PC-9 (cell line): ENCODE results near the gene ADNP. TPM values are rescaled to one million over a fixed set of nuclear protein-coding genes. Genes with fewer than 3 reads are reported as not detected.
A peak's percentile ranks its signal among the peaks of the same experiment; 100 is the strongest.

Experiments used
- BruUV-seq: library from RNA; stranded (reverse); fragments of 400-500 nt; replicated peaks from 2 replicates; lab custom pipeline; 2021; lab: Mats Ljungman, UMichigan
- CTCF ChIA-PET: fragments of 300-600 bp; sonication (Branson Sonifier 250); formaldehyde crosslinking; loops from one replicate; lab custom pipeline; 2022; ENCODE audit warnings: antibody characterized with exemption; lab: Charles Lee
- POLR2A ChIA-PET: fragments of 300-600 bp; sonication (Branson Sonifier 250); formaldehyde crosslinking; loops from one replicate; lab custom pipeline; 2022; ENCODE audit warnings: antibody characterized with exemption; ENCODE audit not compliant: unreplicated experiment; lab: Charles Lee
- DNase-seq, 2 experiments: peaks; one replicate each; pipeline versions ENCODE4 v3.0.0 to v3.0.0-alpha.2; 2015 to 2022; ENCODE audit warnings: mixed read lengths in 1 of 2
- H2AFZ ChIP-seq: fragments of 200-600 bp; sonication (generic); 2 replicates; pipeline ENCODE4 v1.8.1; 2017; ENCODE audit warnings: antibody characterized with exemption
- H3F3A ChIP-seq: fragments of 200-600 bp; sonication (generic); 2 replicates; pipeline ENCODE4 v1.8.1; 2017; ENCODE audit warnings: antibody characterized with exemption, mild to moderate bottlenecking, low read depth; ENCODE audit not compliant: insufficient read depth
- H3K27ac ChIP-seq: fragments of 200-600 bp; sonication (generic); 2 replicates; pipeline ENCODE4 v1.6.1; 2016; ENCODE audit warnings: mixed run types
- H3K27me3 ChIP-seq: fragments of 200-600 bp; sonication (generic); 2 replicates; pipeline ENCODE4 v1.6.1; 2016; ENCODE audit warnings: low read depth, mixed run types; ENCODE audit not compliant: insufficient read depth
- H3K36me3 ChIP-seq: fragments of 200-600 bp; sonication (generic); 2 replicates; pipeline ENCODE4 v1.6.1; 2016; ENCODE audit warnings: low read depth, mixed run types
- H3K4me1 ChIP-seq: fragments of 200-600 bp; sonication (generic); replicated peaks from 2 replicates; pipeline ENCODE4 v1.6.1; 2016; ENCODE audit warnings: mixed run types; ENCODE audit not compliant: insufficient read depth
- H3K4me2 ChIP-seq: fragments of 200-600 bp; sonication (generic); 2 replicates; pipeline ENCODE4 v1.6.1; 2017; ENCODE audit warnings: mixed run types
- H3K4me3 ChIP-seq: fragments of 200-600 bp; sonication (generic); 2 replicates; pipeline ENCODE4 v1.6.1; 2016; ENCODE audit warnings: mixed run types
- H3K79me2 ChIP-seq: fragments of 200-600 bp; sonication (generic); 2 replicates; pipeline ENCODE4 v1.6.1; 2017; ENCODE audit warnings: low read depth, mixed run types
- H3K9me2 ChIP-seq: fragments of 200-600 bp; sonication (generic); 2 replicates; pipeline ENCODE4 v1.8.1; 2017; ENCODE audit warnings: mild to moderate bottlenecking; ENCODE audit not compliant: insufficient read depth
- H3K9me3 ChIP-seq: fragments of 200-600 bp; sonication (generic); 2 replicates; pipeline ENCODE4 v1.8.1; 2016; ENCODE audit warnings: low read depth; ENCODE audit not compliant: insufficient read depth
- H4K20me1 ChIP-seq: fragments of 200-600 bp; sonication (generic); 2 replicates; pipeline ENCODE4 v1.8.1; 2017; ENCODE audit not compliant: insufficient read depth
- EZH2 ChIP-seq: fragments of 200-600 bp; sonication (generic); IDR thresholded peaks from 2 replicates; pipeline ENCODE4 v1.8.0; 2017; ENCODE audit warnings: antibody characterized with exemption, low read depth
- intact Hi-C: fragments of 100-400 bp; cut with micrococcal nuclease; formaldehyde crosslinking; loops from one replicate; pipeline ENCODE4 v1.10.0; 2022; ENCODE audit not compliant: unreplicated experiment
- total RNA-seq: library from RNA; stranded (reverse); gene quantifications from 2 replicates; pipeline ENCODE4 v1.2.3, GENCODE V29; 2021
- TF ChIP-seq, protein P1 (sequence below): fragments of 200-600 bp; sonication (generic); conservative IDR thresholded peaks from 2 replicates; pipeline ENCODE4 v1.6.1; 2017; ENCODE audit warnings: mixed run types, antibody characterized with exemption, mild to moderate bottlenecking, moderate library complexity

The ADNP gene
- total RNA-seq, 1 experiment from 2014 or later: 104 TPM

DNA sequence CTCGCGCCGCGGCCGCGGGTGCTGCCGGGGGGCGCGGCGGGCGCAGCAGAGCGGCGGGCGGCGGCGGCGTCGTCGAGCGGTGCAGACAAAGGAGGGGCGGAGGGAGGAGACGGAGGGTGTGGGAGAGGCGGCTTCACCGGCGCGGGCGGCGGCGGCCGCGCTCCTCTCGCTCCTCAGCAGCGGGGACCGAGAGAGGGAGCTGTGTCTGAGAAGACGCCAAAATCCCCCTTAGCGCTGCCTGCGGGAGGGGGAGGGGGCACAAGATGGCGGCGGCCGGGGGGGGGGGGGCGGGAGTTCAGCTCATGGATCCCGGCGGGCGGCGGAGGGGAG lies 296 bp downstream of the ADNP start:
- H3K27ac ChIP-seq: peak overlapping the region; percentile 84
- no TSS peak for BruUV-seq
- peaks cover 39% of the 10 kb centered on the region for H3K4me1 ChIP-seq
- H3K9me2 ChIP-seq: no peaks in the 10 kb centered on the region
- H2AFZ ChIP-seq: no peak overlapping the region
- peaks cover 57% of the 10 kb centered on the region for H3K36me3 ChIP-seq
- H3K79me2 ChIP-seq: peaks cover 45% of the 10 kb centered on the region
- no peak for TF ChIP-seq EZH2
- TF ChIP-seq, protein P1, sequence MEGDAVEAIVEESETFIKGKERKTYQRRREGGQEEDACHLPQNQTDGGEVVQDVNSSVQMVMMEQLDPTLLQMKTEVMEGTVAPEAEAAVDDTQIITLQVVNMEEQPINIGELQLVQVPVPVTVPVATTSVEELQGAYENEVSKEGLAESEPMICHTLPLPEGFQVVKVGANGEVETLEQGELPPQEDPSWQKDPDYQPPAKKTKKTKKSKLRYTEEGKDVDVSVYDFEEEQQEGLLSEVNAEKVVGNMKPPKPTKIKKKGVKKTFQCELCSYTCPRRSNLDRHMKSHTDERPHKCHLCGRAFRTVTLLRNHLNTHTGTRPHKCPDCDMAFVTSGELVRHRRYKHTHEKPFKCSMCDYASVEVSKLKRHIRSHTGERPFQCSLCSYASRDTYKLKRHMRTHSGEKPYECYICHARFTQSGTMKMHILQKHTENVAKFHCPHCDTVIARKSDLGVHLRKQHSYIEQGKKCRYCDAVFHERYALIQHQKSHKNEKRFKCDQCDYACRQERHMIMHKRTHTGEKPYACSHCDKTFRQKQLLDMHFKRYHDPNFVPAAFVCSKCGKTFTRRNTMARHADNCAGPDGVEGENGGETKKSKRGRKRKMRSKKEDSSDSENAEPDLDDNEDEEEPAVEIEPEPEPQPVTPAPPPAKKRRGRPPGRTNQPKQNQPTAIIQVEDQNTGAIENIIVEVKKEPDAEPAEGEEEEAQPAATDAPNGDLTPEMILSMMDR: no peak
- H3F3A ChIP-seq: peaks cover 41% of the 10 kb centered on the region
- no peak overlapping the region for H3K4me2 ChIP-seq
- intact Hi-C loops: loop anchor here (1.0 to 2.0 kb wide), 2 partner anchors 28 to 137 kb away; partner anchors contain the start of genes DPM1 and MOCS3
- H3K9me3 ChIP-seq: no peaks in the 10 kb centered on the region
- POLR2A ChIA-PET: interaction anchor here (0.6 to 1.2 kb wide), 3 partner anchors 27 to 306 kb away, joined by 3 to 11 read pairs (median 4); partner anchors contain the start of genes DPM1 and MOCS3
- no peaks in the 10 kb centered on the region for H3K27me3 ChIP-seq
- CTCF ChIA-PET: interaction anchor here (0.5 to 1.9 kb wide), 5 partner anchors 51 to 700 kb away, joined by 3 to 18 read pairs (median 4); partner anchors contain the start of gene BCAS4
- peaks cover 33% of the 10 kb centered on the region for H4K20me1 ChIP-seq
- DNase-seq: no peak
- peak overlapping the region; percentile 72; the same call in 1 of the 2 replicates for H3K4me3 ChIP-seq

DNA sequence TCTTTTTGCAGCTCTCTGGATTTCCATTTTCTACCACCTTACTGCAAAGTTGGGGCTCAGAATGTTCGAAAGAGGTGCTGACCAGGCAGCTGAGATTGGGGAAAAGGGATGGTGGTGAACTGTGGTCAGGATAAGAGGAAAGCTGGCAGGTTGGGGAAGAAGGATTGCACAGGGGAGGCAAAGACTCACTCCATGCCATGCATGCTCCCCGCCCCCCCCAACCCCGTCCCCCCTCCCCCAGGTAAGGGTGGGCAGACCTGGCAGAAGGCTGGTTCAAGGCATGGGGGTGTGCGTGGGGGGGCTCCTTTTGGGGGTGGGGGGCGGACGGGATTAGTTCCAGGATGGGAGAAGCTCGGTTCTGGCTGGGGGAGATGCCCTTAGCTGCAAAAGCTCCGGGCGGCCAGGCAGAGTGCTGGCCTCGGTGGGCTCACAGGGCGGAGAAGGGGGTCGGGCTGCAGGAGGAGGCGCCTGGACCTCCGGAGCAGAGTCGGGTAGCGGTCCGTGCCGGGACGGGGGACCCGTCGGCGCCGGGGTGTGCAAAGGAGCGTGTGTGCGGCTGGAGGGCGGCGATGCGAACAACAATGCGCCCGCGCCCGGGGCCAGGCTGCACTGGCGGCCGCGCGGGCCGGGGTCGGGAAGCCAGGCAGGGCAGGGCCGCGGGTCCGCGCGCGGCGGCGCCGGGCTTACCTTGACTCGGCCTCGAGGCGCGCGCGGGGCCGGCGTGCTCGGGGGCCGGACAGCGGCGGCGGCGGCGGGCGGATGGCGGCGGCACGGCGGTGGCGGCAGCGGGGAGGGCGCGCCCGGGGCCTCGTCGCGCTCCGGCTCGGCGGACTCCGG lies 880 bp downstream of the ADNP start:
- peak overlapping the region; percentile 69 for H3K4me3 ChIP-seq
- no peaks in the 10 kb centered on the region for H3K27me3 ChIP-seq
- peaks cover 51% of the 10 kb centered on the region for H3K79me2 ChIP-seq
- H3K9me2 ChIP-seq: no peaks in the 10 kb centered on the region
- H2AFZ ChIP-seq: no peak overlapping the region
- BruUV-seq: no TSS peak
- intact Hi-C loops: loop anchor here (2.0 kb wide), 1 partner anchor 28 kb away; the partner anchor contains the start of genes DPM1 and MOCS3
- peak in 1 of 2 experiments; percentile 14 for DNase-seq
- H3K4me2 ChIP-seq: peak overlapping the region; percentile 94
- POLR2A ChIA-PET: interaction anchor here (0.5 kb wide), 1 partner anchor 16 kb away, joined by 4 read pairs; no protein-coding TSS in a partner anchor
- TF ChIP-seq, protein P1: no peak
- TF ChIP-seq EZH2: no peak
- no peaks in the 10 kb centered on the region for H3K9me3 ChIP-seq
- H3K4me1 ChIP-seq: peaks cover 39% of the 10 kb centered on the region
- H4K20me1 ChIP-seq: peaks cover 39% of the 10 kb centered on the region
- no peak overlapping the region for H3K27ac ChIP-seq
- CTCF ChIA-PET: interaction anchor here (0.5 to 1.9 kb wide), 5 partner anchors 52 to 166 kb away, joined by 3 to 18 read pairs (median 5); partner anchors contain the start of gene BCAS4
- H3F3A ChIP-seq: peaks cover 44% of the 10 kb centered on the region
- H3K36me3 ChIP-seq: peaks cover 62% of the 10 kb centered on the region

DNA sequence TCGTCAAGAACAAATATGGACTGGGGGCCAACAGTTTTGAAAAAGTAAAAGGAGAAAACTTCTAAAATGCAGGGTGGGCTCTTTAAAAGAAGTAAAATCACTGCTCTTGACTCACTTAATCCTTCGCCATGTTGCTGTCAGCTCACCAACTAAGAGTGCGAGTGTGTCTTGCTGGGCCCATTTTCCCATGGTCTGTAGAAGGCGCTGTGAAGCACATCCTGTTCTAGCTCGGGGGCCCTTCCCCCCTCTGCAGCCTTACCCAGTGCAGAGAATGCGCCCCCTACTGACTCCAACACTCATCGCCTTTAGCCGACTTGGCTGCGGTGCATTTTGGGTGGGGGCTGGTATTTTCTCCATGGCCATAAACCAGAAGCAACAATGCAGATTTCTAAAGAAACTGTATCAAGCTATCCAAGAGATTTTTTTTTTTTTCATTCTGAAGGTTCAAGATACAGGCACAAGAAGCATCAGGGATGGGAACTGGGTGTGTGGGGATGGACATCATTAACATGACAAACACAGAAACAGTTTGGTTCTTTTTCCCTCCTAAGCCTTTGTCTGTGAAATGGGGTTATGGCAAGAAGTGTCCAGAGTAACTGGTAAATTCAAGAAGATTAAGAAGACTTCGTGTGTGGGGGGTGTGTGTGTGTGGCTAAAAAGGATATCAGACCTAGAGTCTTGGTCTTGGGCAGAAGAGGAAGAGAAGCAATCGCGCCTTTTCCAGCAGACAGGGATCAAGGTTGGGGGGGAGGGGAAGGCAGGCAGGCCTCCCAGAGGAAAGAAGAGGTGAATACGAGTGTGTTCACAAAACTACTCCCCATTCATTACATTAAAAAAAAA lies 1.7 kb downstream of the ADNP start:
- Histone ChIP-seq H3K4me3 (peak overlapping the region; percentile 69), H2AFZ (no peak overlapping the region), H3K4me2 (peak overlapping the region; percentile 94), H3F3A (peaks cover 44% of the 10 kb centered on the region), H3K4me1 (peaks cover 39% of the 10 kb centered on the region), H4K20me1 (peaks cover 48% of the 10 kb centered on the region), H3K36me3 (peaks cover 57% of the 10 kb centered on the region), H3K27me3 (no peaks in the 10 kb centered on the region), H3K9me3 (no peaks in the 10 kb centered on the region), H3K27ac (no peak overlapping the region), H3K9me2 (no peaks in the 10 kb centered on the region), H3K79me2 (peaks cover 60% of the 10 kb centered on the region)
- BruUV-seq: TSS peak; percentile 37
- ChIA-PET CTCF (interaction anchor here (0.5 to 1.3 kb wide), 4 partner anchors 22 to 814 kb away, joined by 5 to 7 read pairs (median 6); partner anchors contain the start of gene BCAS4), POLR2A (no interaction called here)
- DNase-seq: peak; percentile 82 to 87
- TF ChIP-seq, protein P1: peak; percentile 95
- TF ChIP-seq EZH2: no peak
- intact Hi-C loops: loop anchor here (1.0 to 2.0 kb wide), 2 partner anchors 29 to 111 kb away; partner anchors contain the start of genes DPM1 and MOCS3
